ENCODE measurements around the gene ST6GALNAC3. TPM values are rescaled to one million over a fixed set of nuclear protein-coding genes. Genes with fewer than 3 reads are reported as not detected.

Gene ST6GALNAC3
- total RNA-seq, 6 experiments from 2014 or later = 1.00 to 1.7 (median 1.2) TPM

DNA sequence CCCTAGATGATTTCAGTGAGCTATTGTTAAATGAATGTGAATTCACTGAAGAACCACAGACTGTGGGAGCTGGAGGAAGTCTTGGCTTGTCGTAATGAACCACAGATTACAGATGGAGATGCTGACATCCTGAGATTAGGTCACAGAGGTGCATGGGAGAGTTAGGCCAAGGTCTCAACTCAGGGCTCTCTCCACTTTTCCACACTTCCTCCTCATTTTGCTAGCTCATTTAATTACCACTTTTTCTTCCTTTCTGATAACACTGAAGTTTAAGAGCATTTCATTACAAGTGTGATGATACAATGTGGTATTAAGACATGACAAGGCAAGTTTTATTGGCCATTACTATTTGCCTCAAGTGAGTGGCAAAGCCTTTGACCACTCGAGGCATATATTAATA is 30.8 kb downstream of the ST6GALNAC3 start:
- H3K27ac Mint-ChIP-seq = no peak overlapping the region
- H3K36me3 Mint-ChIP-seq (ENCODE audit: low read depth) = no peaks in the 10 kb centered on the region
- DNase-seq = no peak
- H3K27me3 Mint-ChIP-seq (ENCODE audit: insufficient read depth) = no peaks in the 10 kb centered on the region
- H3K4me3 Mint-ChIP-seq = no peak overlapping the region
- no peaks in the 10 kb centered on the region for H3K9me3 Mint-ChIP-seq
- TF ChIP-seq, protein P1, sequence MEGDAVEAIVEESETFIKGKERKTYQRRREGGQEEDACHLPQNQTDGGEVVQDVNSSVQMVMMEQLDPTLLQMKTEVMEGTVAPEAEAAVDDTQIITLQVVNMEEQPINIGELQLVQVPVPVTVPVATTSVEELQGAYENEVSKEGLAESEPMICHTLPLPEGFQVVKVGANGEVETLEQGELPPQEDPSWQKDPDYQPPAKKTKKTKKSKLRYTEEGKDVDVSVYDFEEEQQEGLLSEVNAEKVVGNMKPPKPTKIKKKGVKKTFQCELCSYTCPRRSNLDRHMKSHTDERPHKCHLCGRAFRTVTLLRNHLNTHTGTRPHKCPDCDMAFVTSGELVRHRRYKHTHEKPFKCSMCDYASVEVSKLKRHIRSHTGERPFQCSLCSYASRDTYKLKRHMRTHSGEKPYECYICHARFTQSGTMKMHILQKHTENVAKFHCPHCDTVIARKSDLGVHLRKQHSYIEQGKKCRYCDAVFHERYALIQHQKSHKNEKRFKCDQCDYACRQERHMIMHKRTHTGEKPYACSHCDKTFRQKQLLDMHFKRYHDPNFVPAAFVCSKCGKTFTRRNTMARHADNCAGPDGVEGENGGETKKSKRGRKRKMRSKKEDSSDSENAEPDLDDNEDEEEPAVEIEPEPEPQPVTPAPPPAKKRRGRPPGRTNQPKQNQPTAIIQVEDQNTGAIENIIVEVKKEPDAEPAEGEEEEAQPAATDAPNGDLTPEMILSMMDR (IDR thresholded peaks at IDR 0.05) = no peak
- H3K4me1 Mint-ChIP-seq (ENCODE audit: low read depth) = no peaks in the 10 kb centered on the region; the same call in 1 of the 2 replicates

DNA sequence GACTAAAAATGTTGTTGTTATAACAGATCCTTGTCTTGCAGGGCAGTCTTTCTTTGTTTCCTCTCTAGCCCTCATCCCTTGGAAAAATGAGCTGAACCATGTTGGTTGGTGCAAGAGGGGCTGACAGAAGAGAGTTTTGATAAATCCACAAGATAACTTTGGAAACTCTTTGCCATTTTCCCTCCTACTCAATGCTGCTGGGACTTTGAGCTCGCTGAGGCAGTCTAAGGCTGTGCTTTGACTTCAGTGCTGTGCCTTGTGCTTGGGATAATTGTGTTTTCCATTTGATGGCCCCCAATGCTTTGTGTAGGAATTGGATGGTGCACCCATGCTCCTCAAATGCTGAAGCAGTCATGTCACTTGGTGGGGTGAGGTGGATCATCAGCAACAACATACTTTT is 31.7 kb downstream of the ST6GALNAC3 start:
- H3K27me3 Mint-ChIP-seq (ENCODE audit: insufficient read depth) = no peaks in the 10 kb centered on the region
- H3K9me3 Mint-ChIP-seq = no peaks in the 10 kb centered on the region
- no peak overlapping the region for H3K27ac Mint-ChIP-seq
- H3K36me3 Mint-ChIP-seq (ENCODE audit: low read depth) = no peaks in the 10 kb centered on the region
- peaks cover 7% of the 10 kb centered on the region; the same call in 1 of the 2 replicates for H3K4me1 Mint-ChIP-seq (ENCODE audit: low read depth)
- no peak for DNase-seq
- TF ChIP-seq, protein P1 (IDR thresholded peaks at IDR 0.05) = no peak
- H3K4me3 Mint-ChIP-seq = no peak overlapping the region

DNA sequence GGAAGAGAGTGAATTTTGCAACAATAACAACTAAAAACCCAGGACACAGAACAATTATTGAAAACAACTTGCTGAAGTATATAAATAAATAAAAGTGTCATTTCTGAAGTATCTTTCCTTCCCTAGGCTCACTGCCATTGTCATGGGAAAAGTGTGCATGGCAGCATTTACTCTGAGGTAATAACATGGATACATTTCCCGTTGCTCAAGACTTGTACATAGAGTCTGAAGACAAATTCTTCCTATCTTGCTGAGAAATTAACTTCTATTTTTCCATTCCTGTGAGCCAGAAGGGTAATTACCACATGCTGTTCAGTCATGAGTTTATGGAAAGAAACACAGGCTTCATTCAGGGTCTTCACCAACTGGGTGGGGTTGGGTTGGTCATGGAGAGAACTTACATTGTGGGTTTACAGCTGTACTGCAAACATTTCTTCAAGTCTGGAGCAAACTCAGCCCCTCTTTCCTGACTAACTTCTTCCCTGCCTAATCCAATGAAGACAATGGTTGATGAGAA is 32.2 kb downstream of the ST6GALNAC3 start:
- Mint-ChIP-seq H3K36me3 (ENCODE audit: low read depth) (no peaks in the 10 kb centered on the region), H3K9me3 (no peaks in the 10 kb centered on the region), H3K4me3 (no peak overlapping the region), H3K4me1 (ENCODE audit: low read depth) (peaks cover 7% of the 10 kb centered on the region; the same call in 1 of the 2 replicates), H3K27ac (no peak overlapping the region), H3K27me3 (ENCODE audit: insufficient read depth) (no peaks in the 10 kb centered on the region)
- no peak for DNase-seq
- TF ChIP-seq, protein P1 (IDR thresholded peaks at IDR 0.05) = no peak

DNA sequence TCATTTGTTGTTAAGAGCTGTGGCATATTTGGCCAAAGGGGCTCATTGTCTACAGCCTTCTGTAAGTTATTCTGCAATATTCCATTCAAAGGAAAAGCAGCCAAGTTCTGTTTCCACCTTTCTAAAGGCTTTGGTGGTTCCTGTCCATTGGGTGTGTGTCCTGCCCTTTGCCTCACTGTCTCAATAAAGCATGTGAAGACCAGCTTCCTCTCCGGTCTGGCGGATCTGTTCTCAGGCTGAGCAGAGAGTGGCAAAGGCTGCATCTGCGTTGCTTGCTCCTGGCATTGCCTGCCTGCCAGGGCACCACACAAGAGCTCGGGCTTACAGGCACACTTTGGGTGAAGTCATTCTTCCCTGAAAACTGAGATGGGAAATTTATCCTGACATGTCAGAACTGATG is 34.9 kb downstream of the ST6GALNAC3 start:
- peaks cover 7% of the 10 kb centered on the region; the same call in 1 of the 2 replicates for H3K4me1 Mint-ChIP-seq (ENCODE audit: low read depth)
- H3K27me3 Mint-ChIP-seq (ENCODE audit: insufficient read depth) = peaks cover under 1% of the 10 kb centered on the region; the same call in 1 of the 2 replicates
- H3K4me3 Mint-ChIP-seq = no peak overlapping the region
- H3K36me3 Mint-ChIP-seq (ENCODE audit: low read depth) = no peaks in the 10 kb centered on the region
- H3K27ac Mint-ChIP-seq = no peak overlapping the region
- no peaks in the 10 kb centered on the region for H3K9me3 Mint-ChIP-seq
- TF ChIP-seq, protein P1 (IDR thresholded peaks at IDR 0.05) = no peak
- DNase-seq = no peak

DNA sequence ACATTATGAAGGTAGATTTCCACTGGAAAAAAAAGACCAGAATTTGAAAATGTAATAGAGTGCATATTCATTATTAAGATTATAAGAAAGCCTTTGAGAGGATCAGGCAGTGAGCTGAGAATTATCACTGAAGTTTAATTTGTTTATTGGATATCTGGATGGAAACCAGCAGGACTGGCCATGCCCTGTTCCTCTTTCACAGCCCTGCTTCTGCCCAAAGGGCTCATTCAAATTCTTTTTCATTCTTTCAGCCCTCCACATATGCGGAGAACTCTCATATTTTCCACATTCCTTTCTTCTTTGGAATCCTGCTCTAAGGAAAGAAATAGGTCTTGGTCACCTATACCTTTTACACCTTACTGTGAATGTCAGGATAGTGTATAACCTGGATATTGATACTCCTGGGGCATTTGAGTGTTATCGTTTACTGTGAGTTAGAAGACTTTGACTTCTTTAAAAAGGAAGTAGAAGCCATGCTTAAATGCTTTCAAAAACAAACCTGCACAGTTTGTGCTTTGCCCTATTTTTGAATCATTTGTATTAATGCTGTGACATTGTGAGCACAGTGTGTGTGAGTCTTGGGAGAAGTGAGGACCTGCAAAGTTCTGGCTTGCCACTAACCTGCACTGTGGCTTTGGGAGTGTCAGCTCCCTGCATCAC is 35.5 kb downstream of the ST6GALNAC3 start:
- no peak overlapping the region for H3K27ac Mint-ChIP-seq
- H3K36me3 Mint-ChIP-seq (ENCODE audit: low read depth) = no peaks in the 10 kb centered on the region
- TF ChIP-seq, protein P1 (IDR thresholded peaks at IDR 0.05) = no peak
- H3K4me3 Mint-ChIP-seq = no peak overlapping the region
- peaks cover 2% of the 10 kb centered on the region; the same call in 1 of the 2 replicates for H3K27me3 Mint-ChIP-seq (ENCODE audit: insufficient read depth)
- H3K9me3 Mint-ChIP-seq = no peaks in the 10 kb centered on the region; the same call in 1 of the 2 replicates
- peaks cover 7% of the 10 kb centered on the region; the same call in 1 of the 2 replicates for H3K4me1 Mint-ChIP-seq (ENCODE audit: low read depth)
- DNase-seq = no peak

Data from HFFc6 (cell line).